SK-N-SH (cell line): ENCODE data around the gene CLDN6. TPM values are rescaled to one million over a fixed set of nuclear protein-coding genes. Genes with fewer than 3 reads are reported as not detected.

ENCODE experiments used
- CTCF ChIA-PET: fragments of 300-600, 350-600 bp; formaldehyde crosslinking; extraction: SDS; loops from one replicate; lab custom pipeline; 2021; lab: Yijun Ruan, JAX
- POLR2A ChIA-PET: fragments of 350-600 bp; sonication (Branson Sonifier 250); formaldehyde crosslinking; extraction: SDS; loops from one replicate; lab custom pipeline; 2020; ENCODE audit warnings: antibody characterized with exemption, inconsistent platforms; lab: Yijun Ruan, JAX
- DNase-seq: peaks from one replicate; pipeline ENCODE4 v3.0.0; 2012
- H2AFZ ChIP-seq: fragments of 200-600 bp; sonication (generic); 2 replicates; pipeline ENCODE4 v1.8.1; 2016; ENCODE audit warnings: antibody characterized with exemption, mild to moderate bottlenecking, low read depth
- H3F3A ChIP-seq: fragments of 200-600 bp; sonication (generic); replicated peaks from 2 replicates; pipeline ENCODE3; 2016; ENCODE audit warnings: antibody characterized with exemption, mild to moderate bottlenecking; ENCODE audit not compliant: insufficient read depth
- H3K27ac ChIP-seq, 2 experiments: fragments of 200-500 bp in 1 of 2; fragments of 200-600 bp in 1 of 2; sonication (Bioruptor generic) in 1 of 2; sonication (generic), shearing (Covaris generic) in 1 of 2; 2 replicates each; pipeline versions ENCODE4 v1.5.1 to v1.6.1; 2014 to 2016; ENCODE audit warnings: low read depth in 2 of 2, inconsistent platforms in 1 of 2, low read length in 1 of 2, mild to moderate bottlenecking in 1 of 2, mixed read lengths in 1 of 2
- H3K27me3 ChIP-seq: fragments of 200-600 bp; sonication (generic), shearing (Covaris generic); 2 replicates; pipeline ENCODE4 v1.6.1; 2016; ENCODE audit warnings: mixed run types; ENCODE audit not compliant: insufficient read depth
- H3K36me3 ChIP-seq, 2 experiments: fragments of 200-500 bp in 1 of 2; fragments of 200-600 bp in 1 of 2; sonication (Bioruptor generic) in 1 of 2; sonication (generic) in 1 of 2; replicated peaks in 1 of 2; 2 replicates each; pipeline versions ENCODE3 to v1.5.1; 2014 to 2016; ENCODE audit warnings: low read length in 1 of 2, mild to moderate bottlenecking in 1 of 2; ENCODE audit not compliant: insufficient read depth in 2 of 2, control insufficient read depth in 1 of 2
- H3K4me1 ChIP-seq, 2 experiments: fragments of 200-500 bp in 1 of 2; fragments of 200-600 bp in 1 of 2; sonication (Bioruptor generic) in 1 of 2; sonication (generic), shearing (Covaris generic) in 1 of 2; 2 replicates each; pipeline versions ENCODE4 v1.5.1 to v1.6.1; 2014 to 2016; ENCODE audit warnings: low read depth in 1 of 2, low read length in 1 of 2, mixed run types in 1 of 2; ENCODE audit not compliant: insufficient read depth in 2 of 2, control insufficient read depth in 1 of 2
- H3K4me2 ChIP-seq: fragments of 200-600 bp; sonication (generic), shearing (Covaris generic); 2 replicates; pipeline ENCODE4 v1.6.1; 2017; ENCODE audit warnings: mixed run types
- H3K4me3 ChIP-seq, 2 experiments: fragments of 200-500 bp in 1 of 2; fragments of 200-600 bp in 1 of 2; sonication (Bioruptor generic) in 1 of 2; sonication (generic), shearing (Covaris generic) in 1 of 2; 2 replicates each; pipeline versions ENCODE4 v1.5.1 to v1.8.1; 2014 to 2016; ENCODE audit warnings: low read depth in 2 of 2, inconsistent platforms in 1 of 2, low read length in 1 of 2, mild to moderate bottlenecking in 1 of 2, mixed read lengths in 1 of 2, moderate library complexity in 1 of 2
- H3K79me2 ChIP-seq: fragments of 200-600 bp; sonication (generic); 2 replicates; pipeline ENCODE4 v1.8.1; 2017; ENCODE audit warnings: mild to moderate bottlenecking; ENCODE audit not compliant: insufficient read depth
- H3K9ac ChIP-seq: fragments of 200-600 bp; sonication (generic); 2 replicates; pipeline ENCODE4 v1.6.1; 2017; ENCODE audit warnings: mixed run types
- H3K9me2 ChIP-seq: fragments of 200-600 bp; sonication (generic); 2 replicates; pipeline ENCODE4 v1.6.1; 2017; ENCODE audit warnings: mixed run types
- H3K9me3 ChIP-seq: fragments of 200-600 bp; sonication (generic); 2 replicates; pipeline ENCODE4 v1.6.1; 2017; ENCODE audit warnings: mixed run types, mild to moderate bottlenecking, moderate library complexity
- H4K20me1 ChIP-seq: fragments of 200-600 bp; sonication (generic); 2 replicates; pipeline ENCODE4 v1.6.1; 2017; ENCODE audit warnings: mild to moderate bottlenecking, mixed run types; ENCODE audit not compliant: insufficient read depth
- ELF1 ChIP-seq: IDR thresholded peaks from 2 replicates; pipeline ENCODE4 v1.4.0; 2012
- FOSL2 ChIP-seq: IDR thresholded peaks from 2 replicates; pipeline ENCODE4 v1.4.0; 2012; ENCODE audit warnings: low read depth, mild to moderate bottlenecking, moderate library complexity, borderline replicate concordance
- FOXJ3 ChIP-seq: sonication (generic); formaldehyde crosslinking; IDR thresholded peaks from 2 replicates; pipeline ENCODE4 v1.5.1; 2020; ENCODE audit warnings: mild to moderate bottlenecking, missing genetic modification reagents
- FOXM1 ChIP-seq: IDR thresholded peaks from 2 replicates; pipeline ENCODE4 v1.4.0; 2012; ENCODE audit warnings: low read depth, mild to moderate bottlenecking
- GATA2 ChIP-seq: sonication (generic); formaldehyde crosslinking; IDR thresholded peaks from 2 replicates; pipeline ENCODE4 v1.5.0; 2020; ENCODE audit warnings: mild to moderate bottlenecking, missing genetic modification reagents
- IRF3 ChIP-seq: fragments of 150-350 bp; IDR thresholded peaks from 2 replicates; pipeline ENCODE4 v1.6.1; 2016; ENCODE audit warnings: mild to moderate bottlenecking, low read depth, low read length
- JUND ChIP-seq: IDR thresholded peaks from 2 replicates; pipeline ENCODE4 v1.4.0; 2012
- POLR2AphosphoS5 ChIP-seq: IDR thresholded peaks from 2 replicates; pipeline ENCODE4 v1.6.1; 2012; ENCODE audit warnings: low read depth, low read length
- RAD21 ChIP-seq: IDR thresholded peaks from 2 replicates; pipeline ENCODE4 v1.6.1; 2012; ENCODE audit warnings: mild to moderate bottlenecking, low read length
- RCOR1 ChIP-seq: fragments of 150-350 bp; IDR thresholded peaks from 2 replicates; pipeline ENCODE4 v1.6.1; 2017; ENCODE audit warnings: antibody characterized with exemption, low read length
- REST ChIP-seq: IDR thresholded peaks from 2 replicates; pipeline ENCODE4 v1.6.1; 2012; ENCODE audit warnings: mild to moderate bottlenecking, low read depth, low read length, moderate library complexity
- RXRA ChIP-seq: IDR thresholded peaks from 2 replicates; pipeline ENCODE4 v1.4.0; 2012; ENCODE audit warnings: low read depth, mild to moderate bottlenecking, borderline replicate concordance
- TAF1 ChIP-seq: IDR thresholded peaks from 2 replicates; pipeline ENCODE4 v1.6.1; 2012; ENCODE audit warnings: low read depth, mild to moderate bottlenecking, low read length, moderate library complexity, borderline replicate concordance
- USF1 ChIP-seq: IDR thresholded peaks from 2 replicates; pipeline ENCODE4 v1.4.0; 2012; ENCODE audit warnings: low read depth, borderline replicate concordance
- YY1 ChIP-seq: IDR thresholded peaks from 2 replicates; pipeline ENCODE4 v1.4.0; 2012; ENCODE audit warnings: low read depth, mild to moderate bottlenecking
- ZBTB33 ChIP-seq: IDR thresholded peaks from 2 replicates; pipeline ENCODE4 v1.4.0; 2012; ENCODE audit warnings: low read depth, borderline replicate concordance
- WGBS: methylation state at CpG from one replicate; pipeline ENCODE4 v1.1.6; 2017; ENCODE audit warnings: low lambda C conversion rate; 5-methylcytosine and 5-hydroxymethylcytosine counted together
- polyA plus RNA-seq, 3 experiments: library from polyadenylated mRNA; depleted of rRNA; stranded (reverse); fragments of >200 nt; gene quantifications; 2 replicates each; pipeline ENCODE4 v1.2.3, GENCODE V29; 2012

CLDN6 gene
- polyA plus RNA-seq, 1 of the 3 experiments (the other 2 are of a cell fraction), result 0.20 TPM

- TF ChIP-seq POLR2AphosphoS5 (no peak), FOSL2 (no peak), JUND (no peak), RXRA (no peak), ZBTB33 (no peak), RCOR1 (no peak), RAD21 (no peak), FOXM1 (no peak), IRF3 (no peak), GATA2 (no peak), REST (no peak), USF1 (no peak), FOXJ3 (no peak), YY1 (no peak), ELF1 (no peak), TAF1 (no peak)
- CTCF ChIA-PET, result interaction anchor here (4.4 to 8.2 kb wide), 2 partner anchors 16 to 25 kb away, joined by 62 to 72 read pairs; partner anchors contain the start of genes CLDN6, HCFC1R1, THOC6 and TNFRSF12A
Observed at GRCh38 chr16:3004781-3005284, 13.2 kb downstream of the CLDN6 start.

More at GRCh38 chr16:3004781-3005284, 13.2 kb downstream of the CLDN6 start:
- H3K27me3 ChIP-seq, result no peaks in the 10 kb centered on the region
- H3K36me3 ChIP-seq, result no peaks in the 10 kb centered on the region
- H3K4me1 ChIP-seq, result peaks cover 0 to 3% of the 10 kb centered on the region in 2 experiments; a peak in 1 of 4 replicates
- no peak overlapping the region for H3K9ac ChIP-seq
- peak; percentile 58 for DNase-seq
- no peak overlapping the region; the same call in 1 of the 2 replicates for H3K4me2 ChIP-seq
- H4K20me1 ChIP-seq, result no peaks in the 10 kb centered on the region
- peaks cover 6% of the 10 kb centered on the region for H3F3A ChIP-seq
- WGBS, result 48% methylated on average over 19 of the region's 25 CpGs
- H3K9me2 ChIP-seq, result no peaks in the 10 kb centered on the region
- no peaks in the 10 kb centered on the region for H3K9me3 ChIP-seq
- H3K79me2 ChIP-seq, result no peaks in the 10 kb centered on the region
- H3K4me3 ChIP-seq, result peak overlapping the region in 1 of 2 experiments; percentile 47; a peak in 2 of 4 replicates
- no peak overlapping the region for H2AFZ ChIP-seq
- POLR2A ChIA-PET, result interaction anchor here (1.9 kb wide), 1 partner anchor 15 kb away, joined by 8 read pairs; the partner anchor contains the start of gene TNFRSF12A
- H3K27ac ChIP-seq, result peak overlapping the region in 1 of 2 experiments; percentile 51; a peak in 1 of 4 replicates
